A673 (cell line): Measurements from ENCODE around the gene KCMF1. TPM values are rescaled to one million over a fixed set of nuclear protein-coding genes. Genes with fewer than 3 reads are reported as not detected.

Source experiments
- BruUV-seq: library from RNA; stranded (reverse); fragments of 400-500 nt; replicated peaks from 2 replicates; lab custom pipeline; 2021; lab: Mats Ljungman, UMichigan
- CTCF ChIA-PET: fragments of 300-600 bp; sonication (Branson Sonifier 250); formaldehyde crosslinking; loops from one replicate; lab custom pipeline; 2022; ENCODE audit warnings: antibody characterized with exemption; lab: Charles Lee
- POLR2A ChIA-PET: fragments of 300-600 bp; sonication (Branson Sonifier 250); formaldehyde crosslinking; loops from one replicate; lab custom pipeline; 2022; ENCODE audit warnings: antibody characterized with exemption; ENCODE audit not compliant: low non-redundant PET; lab: Charles Lee
- DNase-seq: peaks from one replicate; pipeline ENCODE4 v3.0.0-alpha.2; 2015; ENCODE audit warnings: low spot score
- H3K27ac ChIP-seq: fragments of 200-600 bp; sonication (generic); 2 replicates; pipeline ENCODE4 v1.5.1; 2016; ENCODE audit warnings: mixed run types, low read depth, mild to moderate bottlenecking, mixed read lengths, antibody characterized with exemption, low read length; ENCODE audit not compliant: poor library complexity, severe bottlenecking
- H3K27me3 ChIP-seq: fragments of 200-600 bp; sonication (generic); replicated peaks from 2 replicates; pipeline ENCODE4 v1.6.1; 2017; ENCODE audit warnings: mixed run types, low read depth, mild to moderate bottlenecking, mixed read lengths, antibody characterized with exemption, low read length; ENCODE audit not compliant: insufficient read depth, poor library complexity
- H3K36me3 ChIP-seq: fragments of 200-600 bp; sonication (generic); 2 replicates; pipeline ENCODE4 v1.6.1; 2016; ENCODE audit warnings: mixed run types, mild to moderate bottlenecking, mixed read lengths, antibody characterized with exemption, low read length; ENCODE audit not compliant: insufficient read depth, poor library complexity, severe bottlenecking
- H3K4me1 ChIP-seq: fragments of 200-600 bp; sonication (generic); 2 replicates; pipeline ENCODE4 v1.6.1; 2017; ENCODE audit warnings: mixed run types, mild to moderate bottlenecking, mixed read lengths, antibody characterized with exemption, low read length; ENCODE audit not compliant: insufficient read depth, poor library complexity, severe bottlenecking
- H3K4me3 ChIP-seq: fragments of 200-600 bp; sonication (generic); 2 replicates; pipeline ENCODE4 v1.5.1; 2016; ENCODE audit warnings: low read depth, mixed run types, mild to moderate bottlenecking, mixed read lengths, low read length; ENCODE audit not compliant: poor library complexity, severe bottlenecking
- H3K9me3 ChIP-seq: fragments of 200-600 bp; sonication (generic); 2 replicates; pipeline ENCODE4 v1.6.1; 2016; ENCODE audit warnings: mixed run types, low read depth, mild to moderate bottlenecking, mixed read lengths, antibody characterized with exemption, low read length; ENCODE audit not compliant: poor library complexity, severe bottlenecking
- CTCF ChIP-seq: fragments of 300-800, 200-600 bp; sonication (generic); conservative IDR thresholded peaks from 2 replicates; pipeline ENCODE4 v1.5.1; 2017; ENCODE audit warnings: low read depth, mild to moderate bottlenecking, antibody characterized with exemption, low read length, moderate library complexity, mixed read lengths
- EZH2 ChIP-seq: fragments of 200-600 bp; sonication (generic); IDR thresholded peaks from 2 replicates; pipeline ENCODE4 v1.6.1; 2017; ENCODE audit warnings: borderline replicate concordance, low read depth, mild to moderate bottlenecking, mixed read lengths, antibody characterized with exemption, low read length; ENCODE audit not compliant: poor library complexity, severe bottlenecking
- intact Hi-C: fragments of 100-400 bp; cut with micrococcal nuclease; formaldehyde crosslinking; loops from one replicate; pipeline ENCODE4 v1.10.0; 2022; ENCODE audit not compliant: unreplicated experiment
- total RNA-seq: library from RNA; stranded (reverse); gene quantifications from 2 replicates; pipeline ENCODE4 v1.2.3, GENCODE V29; 2021

Gene KCMF1
- total RNA-seq, 1 experiment from 2014 or later: 110 TPM

DNA sequence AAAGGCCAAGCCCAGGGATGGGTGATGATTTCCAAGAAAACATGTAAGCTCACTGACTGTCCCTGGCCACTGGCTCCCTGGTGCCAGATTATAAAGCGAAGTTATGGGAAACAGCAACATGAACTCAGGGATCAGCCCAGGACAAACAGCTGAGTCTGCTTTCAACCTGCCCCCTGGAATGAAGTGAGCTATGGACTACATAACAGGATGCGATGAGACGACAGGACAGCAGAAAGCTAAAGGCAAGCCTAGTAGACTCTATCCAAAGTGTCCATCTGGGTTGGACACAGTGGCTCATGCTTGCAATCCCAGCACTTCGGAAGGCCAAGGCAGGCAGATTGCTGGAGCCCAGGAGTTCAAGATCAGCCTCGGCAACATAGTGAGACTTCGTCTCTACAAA is 16.6 kb upstream of the KCMF1 start:
- POLR2A ChIA-PET: no interaction called here
- TF ChIP-seq CTCF: no peak
- TF ChIP-seq EZH2: no peak
- BruUV-seq: no TSS peak
- Histone ChIP-seq H3K9me3 (no peaks in the 10 kb centered on the region), H3K4me1 (no peaks in the 10 kb centered on the region), H3K27me3 (no peaks in the 10 kb centered on the region), H3K4me3 (no peak overlapping the region), H3K36me3 (no peaks in the 10 kb centered on the region), H3K27ac (no peak overlapping the region)
- CTCF ChIA-PET: no interaction called here
- intact Hi-C loops: no loop called here
- no peak for DNase-seq

GRCh38 chr2:84956334-84957297 is 14.3 kb upstream of the KCMF1 start:
- H3K9me3 ChIP-seq: no peaks in the 10 kb centered on the region
- intact Hi-C loops: no loop called here
- CTCF ChIA-PET: interaction anchor here (0.6 kb wide), 1 partner anchor 465 kb away, joined by 6 read pairs; no protein-coding TSS in a partner anchor
- H3K4me1 ChIP-seq: no peaks in the 10 kb centered on the region
- no TSS peak for BruUV-seq
- H3K27me3 ChIP-seq: no peaks in the 10 kb centered on the region
- no peak for DNase-seq
- no peak overlapping the region for H3K4me3 ChIP-seq
- no peak for TF ChIP-seq CTCF
- no peak for TF ChIP-seq EZH2
- H3K36me3 ChIP-seq: peaks cover 4% of the 10 kb centered on the region
- H3K27ac ChIP-seq: no peak overlapping the region
- POLR2A ChIA-PET: no interaction called here

DNA sequence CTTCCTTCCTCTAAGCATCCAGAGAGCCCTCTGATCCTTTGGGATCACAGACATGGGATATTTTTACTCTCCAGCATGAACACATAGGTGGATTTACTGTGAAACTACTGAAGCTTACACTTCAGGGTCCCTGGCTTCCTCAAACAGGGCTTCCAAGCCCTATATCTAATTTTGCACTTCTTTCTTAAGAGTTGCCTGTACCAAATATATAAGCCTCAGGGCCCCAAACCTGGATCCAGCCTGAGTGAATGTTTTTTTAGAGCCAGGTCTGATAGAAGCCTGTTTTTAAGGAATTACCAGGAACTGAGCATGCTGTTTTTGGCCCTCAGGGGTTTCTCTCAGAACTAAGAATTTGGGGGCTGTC is 13.2 kb upstream of the KCMF1 start:
- ChIA-PET POLR2A (no interaction called here), CTCF (no interaction called here)
- H3K27me3 ChIP-seq: no peaks in the 10 kb centered on the region
- no peaks in the 10 kb centered on the region for H3K9me3 ChIP-seq
- H3K27ac ChIP-seq: no peak overlapping the region
- H3K4me1 ChIP-seq: no peaks in the 10 kb centered on the region
- H3K4me3 ChIP-seq: no peak overlapping the region
- no peak for TF ChIP-seq EZH2
- intact Hi-C loops: no loop called here
- no peak for DNase-seq
- BruUV-seq: no TSS peak
- H3K36me3 ChIP-seq: peaks cover 14% of the 10 kb centered on the region
